B cell (primary cell): ENCODE results near the gene STPG1. TPM values are rescaled to one million over a fixed set of nuclear protein-coding genes. Genes with fewer than 3 reads are reported as not detected.
A peak's percentile ranks its signal among the peaks of the same experiment; 100 is the strongest.

Source experiments
- ATAC-seq: fragments of 200-7000 bp; cut with Tn5 transposase; one replicate; pipeline ENCODE4 v1.10.0; 2021; ENCODE audit warnings: low read depth, mild to moderate bottlenecking, moderate number of reproducible peaks, moderate library complexity
- CTCF ChIA-PET: fragments of 350-600 bp; sonication (Branson Sonifier 250); formaldehyde crosslinking; loops from one replicate; lab custom pipeline; 2021; ENCODE audit warnings: antibody characterized with exemption, inconsistent platforms; lab: Charles Lee
- POLR2A ChIA-PET: fragments of 350-600 bp; sonication (Branson Sonifier 250); formaldehyde crosslinking; loops from one replicate; lab custom pipeline; 2021; ENCODE audit warnings: antibody characterized with exemption; lab: Charles Lee
- DNase-seq: peaks from one replicate; pipeline ENCODE4 v3.0.0; 2013
- H2AFZ ChIP-seq: 2 replicates; pipeline ENCODE4 v1.6.1; 2012; ENCODE audit warnings: mild to moderate bottlenecking, low read depth, low read length; ENCODE audit not compliant: insufficient read depth, poor library complexity, severe bottlenecking
- H3K27ac ChIP-seq, 2 donors: 1 replicate in 1 of 2; 2 replicates in 1 of 2; pipeline ENCODE4 v1.5.1; 2012 to 2013; ENCODE audit warnings: low read length in 2 of 2, mild to moderate bottlenecking in 2 of 2, moderate library complexity in 1 of 2
- H3K27me3 ChIP-seq, 4 experiments: fragments of 200-600 bp in 1 of 4; sonication (generic) in 1 of 4; replicated peaks in 1 of 4; 1 replicate in 2 of 4; 2 replicates in 2 of 4; pipeline versions ENCODE4 v1.6.1 to v1.7.0; 2013 to 2016; ENCODE audit warnings: low read length in 3 of 4, mild to moderate bottlenecking in 2 of 4, mixed read lengths in 1 of 4, moderate library complexity in 1 of 4; ENCODE audit not compliant: insufficient read depth in 4 of 4, control insufficient read depth in 3 of 4; ENCODE audit errors: control extremely low read depth in 1 of 4
- H3K36me3 ChIP-seq, 2 experiments: replicated peaks in 1 of 2; 1 replicate in 1 of 2; 2 replicates in 1 of 2; pipeline versions ENCODE4 v1.6.1 to v1.7.1; 2013; ENCODE audit warnings: low read length in 1 of 2; ENCODE audit not compliant: insufficient read depth in 2 of 2, control insufficient read depth in 1 of 2; ENCODE audit errors: control extremely low read depth in 1 of 2, extremely low read depth in 1 of 2
- H3K4me1 ChIP-seq, 2 donors: fragments of 200-600 bp in 1 of 2; sonication (generic) in 1 of 2; 1 replicate in 1 of 2; 2 replicates in 1 of 2; pipeline versions ENCODE4 v1.5.1 to v1.6.1; 2013 to 2017; ENCODE audit warnings: low read length in 2 of 2; ENCODE audit not compliant: control insufficient read depth in 2 of 2, insufficient read depth in 2 of 2
- H3K4me2 ChIP-seq: replicated peaks from 2 replicates; pipeline ENCODE3; 2012; ENCODE audit warnings: mild to moderate bottlenecking, low read depth, low read length; ENCODE audit not compliant: poor library complexity, severe bottlenecking
- H3K4me3 ChIP-seq, 5 experiments: fragments of 200-600 bp in 1 of 5; sonication (generic) in 1 of 5; 1 replicate in 3 of 5; 2 replicates in 2 of 5; pipeline versions ENCODE4 v1.5.1 to v1.7.0; 2011 to 2016; ENCODE audit warnings: low read length in 4 of 5, mild to moderate bottlenecking in 4 of 5, low read depth in 2 of 5, control low read depth in 1 of 5, moderate library complexity in 1 of 5; ENCODE audit not compliant: insufficient read depth in 1 of 5; ENCODE audit errors: control extremely low read depth in 1 of 5, extremely low read depth in 1 of 5
- H3K79me2 ChIP-seq: fragments of 200-600 bp; sonication (generic); one replicate; pipeline ENCODE4 v1.6.0; 2016; ENCODE audit warnings: low read length; ENCODE audit not compliant: control insufficient read depth, insufficient read depth
- H3K9ac ChIP-seq: fragments of 200-600 bp; sonication (generic); 2 replicates; pipeline ENCODE4 v1.6.1; 2017; ENCODE audit warnings: mild to moderate bottlenecking, low read length, moderate library complexity
- H3K9me3 ChIP-seq, 3 donors: one replicate each; pipeline versions ENCODE4 v1.6.1 to v1.7.1; 2013; ENCODE audit warnings: low read length in 2 of 3; ENCODE audit not compliant: control insufficient read depth in 2 of 3, insufficient read depth in 1 of 3; ENCODE audit errors: control extremely low read depth in 1 of 3
- H4K20me1 ChIP-seq: 2 replicates; pipeline ENCODE4 v1.6.0; 2012; ENCODE audit warnings: mild to moderate bottlenecking, low read length; ENCODE audit not compliant: insufficient read depth, control insufficient read depth, poor library complexity, severe bottlenecking
- H3K27ac Mint-ChIP-seq: one replicate; pipeline ENCODE4 v1.8.0; 2021; ENCODE audit warnings: mixed read lengths
- H3K27me3 Mint-ChIP-seq: one replicate; pipeline ENCODE4 v1.8.0; 2021; ENCODE audit warnings: mixed read lengths
- H3K4me1 Mint-ChIP-seq: one replicate; pipeline ENCODE4 v1.8.0; 2021; ENCODE audit warnings: mixed read lengths
- H3K4me3 Mint-ChIP-seq: one replicate; pipeline ENCODE4 v1.8.0; 2021; ENCODE audit warnings: mixed read lengths
- H3K9me3 Mint-ChIP-seq: one replicate; pipeline ENCODE4 v1.8.0; 2022; ENCODE audit warnings: mixed read lengths; ENCODE audit not compliant: insufficient read depth
- EZH2 ChIP-seq: IDR thresholded peaks from 2 replicates; pipeline ENCODE4 v1.6.1; 2012; ENCODE audit warnings: borderline replicate concordance, low read depth, mild to moderate bottlenecking, moderate library complexity, low read length; ENCODE audit not compliant: insufficient read depth, poor library complexity, severe bottlenecking
- WGBS: methylation state at CpG from one replicate; pipeline ENCODE4 v1.1.5; 2013; ENCODE audit warnings: missing lambda C conversion rate; ENCODE audit not compliant: insufficient coverage; 5-methylcytosine and 5-hydroxymethylcytosine counted together
- intact Hi-C: fragments of 100-400 bp; cut with micrococcal nuclease; formaldehyde crosslinking; loops from one replicate; pipeline ENCODE4 v1.10.0; 2022
- polyA plus RNA-seq: library from polyadenylated mRNA; depleted of rRNA; stranded (reverse); fragments of >200 nt; gene quantifications from 2 replicates; pipeline ENCODE4 v1.2.3, GENCODE V29; 2012
- total RNA-seq, 2 donors: library from RNA; stranded (reverse); fragments of 120-200 nt in 1 of 2; gene quantifications; 1 replicate in 1 of 2; 2 replicates in 1 of 2; pipeline versions ENCODE4 v1.2.3 to v1.2.4, GENCODE V29; 2013 to 2022
- TF ChIP-seq, protein P1 (sequence below): fragments of 200-600 bp; IDR thresholded peaks from one replicate; pipeline ENCODE4 v1.8.0; 2022; ENCODE audit warnings: antibody characterized with exemption, mild to moderate bottlenecking

The STPG1 gene
- total and polyA plus RNA-seq, 2 donors (not counting 1 experiment from before 2014, with no cell fraction given), result 4.6 to 6.1 TPM

DNA sequence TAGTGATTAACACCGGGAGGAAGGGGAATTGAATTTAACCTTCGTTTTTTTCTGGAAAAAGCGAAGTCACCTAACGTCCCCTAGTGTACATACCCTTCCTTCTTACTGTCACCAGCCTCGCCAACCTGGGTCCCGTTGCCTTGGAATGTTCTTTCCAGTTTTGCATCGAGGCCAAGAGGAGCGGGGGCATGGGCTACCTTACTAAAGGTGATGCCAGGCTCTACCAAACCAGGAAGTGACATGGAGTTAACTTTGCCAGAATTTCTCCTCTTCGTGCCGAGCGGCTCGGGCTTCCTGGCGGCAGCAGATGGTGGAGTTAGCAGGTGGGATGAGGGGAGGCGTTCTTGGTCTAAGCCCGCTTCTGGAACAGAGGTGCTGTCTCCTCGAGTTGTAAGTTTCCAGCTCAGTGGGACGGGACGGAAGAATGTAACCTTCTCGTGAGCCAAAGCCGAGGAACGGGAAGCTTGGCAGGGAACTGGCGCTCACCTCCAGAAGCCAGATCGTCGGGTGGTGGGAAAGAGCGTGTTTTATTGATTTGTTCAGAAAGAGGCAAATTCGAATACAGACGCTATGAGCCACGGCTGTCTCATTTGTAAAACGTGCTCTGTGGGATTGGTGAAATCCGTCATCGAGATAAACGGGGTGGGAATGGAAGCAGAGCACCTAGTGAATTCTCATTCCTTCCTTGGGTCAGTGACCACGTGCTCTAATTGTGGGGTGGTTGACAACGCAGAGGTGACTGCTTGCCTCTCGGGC is 2.5 kb upstream of the STPG1 start:
- H3K4me1 Mint-ChIP-seq, result peaks cover 49% of the 10 kb centered on the region
- peaks cover 0 to 24% of the 10 kb centered on the region in 2 experiments for H3K36me3 ChIP-seq
- no peaks in the 10 kb centered on the region for H3K27me3 ChIP-seq
- peaks cover 26 to 36% of the 10 kb centered on the region in 2 donors for H3K4me1 ChIP-seq
- peaks cover 67% of the 10 kb centered on the region for H3K79me2 ChIP-seq
- no peaks in the 10 kb centered on the region for H3K27me3 Mint-ChIP-seq
- peak overlapping the region; percentile 79 to 94 (median 86) for H3K4me3 ChIP-seq
- peak overlapping the region; percentile 92 for H3K4me3 Mint-ChIP-seq
- H3K9me3 ChIP-seq, result no peaks in the 10 kb centered on the region
- peak overlapping the region; percentile 88 for H3K9ac ChIP-seq
- H3K9me3 Mint-ChIP-seq, result no peaks in the 10 kb centered on the region
- intact Hi-C loops, result loop anchor here (1.0 to 10.0 kb wide), 8 partner anchors 24 to 721 kb away; partner anchors contain the start of genes RCAN3, RPL11, RUNX3 and SRRM1
- peak; percentile 3 for ATAC-seq
- no peak for DNase-seq
- ChIA-PET CTCF (interaction anchor here (0.7 to 9.4 kb wide), 42 partner anchors 9 to 1479 kb away, joined by 3 to 133 read pairs (median 5); partner anchors contain the start of gene RCAN3), POLR2A (interaction anchor here (1.0 to 1.2 kb wide), 2 partner anchors 10 to 171 kb away, joined by 5 to 9 read pairs; no protein-coding TSS in a partner anchor)
- no peak for TF ChIP-seq EZH2
- TF ChIP-seq, protein P1, sequence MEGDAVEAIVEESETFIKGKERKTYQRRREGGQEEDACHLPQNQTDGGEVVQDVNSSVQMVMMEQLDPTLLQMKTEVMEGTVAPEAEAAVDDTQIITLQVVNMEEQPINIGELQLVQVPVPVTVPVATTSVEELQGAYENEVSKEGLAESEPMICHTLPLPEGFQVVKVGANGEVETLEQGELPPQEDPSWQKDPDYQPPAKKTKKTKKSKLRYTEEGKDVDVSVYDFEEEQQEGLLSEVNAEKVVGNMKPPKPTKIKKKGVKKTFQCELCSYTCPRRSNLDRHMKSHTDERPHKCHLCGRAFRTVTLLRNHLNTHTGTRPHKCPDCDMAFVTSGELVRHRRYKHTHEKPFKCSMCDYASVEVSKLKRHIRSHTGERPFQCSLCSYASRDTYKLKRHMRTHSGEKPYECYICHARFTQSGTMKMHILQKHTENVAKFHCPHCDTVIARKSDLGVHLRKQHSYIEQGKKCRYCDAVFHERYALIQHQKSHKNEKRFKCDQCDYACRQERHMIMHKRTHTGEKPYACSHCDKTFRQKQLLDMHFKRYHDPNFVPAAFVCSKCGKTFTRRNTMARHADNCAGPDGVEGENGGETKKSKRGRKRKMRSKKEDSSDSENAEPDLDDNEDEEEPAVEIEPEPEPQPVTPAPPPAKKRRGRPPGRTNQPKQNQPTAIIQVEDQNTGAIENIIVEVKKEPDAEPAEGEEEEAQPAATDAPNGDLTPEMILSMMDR, result no peak
- peak overlapping the region; percentile 88 for H3K4me2 ChIP-seq
- peak overlapping the region; percentile 92 for H2AFZ ChIP-seq
- peak overlapping the region; percentile 37 to 55 for H3K27ac ChIP-seq
- WGBS, result 2% methylated on average over 31 of the region's 35 CpGs
- peaks cover 34% of the 10 kb centered on the region for H4K20me1 ChIP-seq
- H3K27ac Mint-ChIP-seq, result peak overlapping the region; percentile 84
